GM15510 (cell line): ENCODE results near the gene FMN2.

Experiments used
- POLR2A ChIP-seq: IDR thresholded peaks from 3 replicates; pipeline ENCODE4 v1.6.1; 2011; ENCODE audit warnings: borderline replicate concordance; ENCODE audit not compliant: insufficient read length; ENCODE audit errors: extremely low read depth

Gene FMN2

DNA sequence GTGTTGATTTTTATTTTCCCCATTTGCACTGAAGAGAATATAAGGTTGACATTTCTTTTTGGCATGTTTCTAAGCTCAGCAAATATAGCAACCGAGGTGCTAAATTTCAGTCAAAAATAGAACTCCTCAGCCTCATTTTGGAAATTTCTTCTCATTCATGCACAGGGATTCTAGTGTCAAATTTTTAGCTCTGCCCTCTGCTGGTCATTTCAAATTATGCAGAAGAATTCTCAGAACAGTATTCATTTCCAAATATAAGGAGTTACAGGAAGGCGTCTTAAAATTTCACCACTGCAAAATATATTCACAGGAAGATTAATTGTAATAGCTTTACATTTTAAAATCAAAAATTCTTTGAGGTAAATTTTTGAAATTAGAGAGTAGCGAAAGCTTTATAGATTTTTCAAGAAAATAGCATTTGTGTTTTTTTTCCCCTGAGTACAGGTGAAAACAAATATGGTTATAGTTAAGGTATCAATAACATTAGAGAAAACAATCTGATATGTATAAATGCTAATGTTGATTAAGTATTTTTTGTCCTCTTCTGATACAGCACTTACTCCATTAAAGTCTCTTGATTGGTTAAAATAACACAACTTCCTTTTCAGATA lies 57.9 kb downstream of the FMN2 start:
- TF ChIP-seq POLR2A = no peak

DNA sequence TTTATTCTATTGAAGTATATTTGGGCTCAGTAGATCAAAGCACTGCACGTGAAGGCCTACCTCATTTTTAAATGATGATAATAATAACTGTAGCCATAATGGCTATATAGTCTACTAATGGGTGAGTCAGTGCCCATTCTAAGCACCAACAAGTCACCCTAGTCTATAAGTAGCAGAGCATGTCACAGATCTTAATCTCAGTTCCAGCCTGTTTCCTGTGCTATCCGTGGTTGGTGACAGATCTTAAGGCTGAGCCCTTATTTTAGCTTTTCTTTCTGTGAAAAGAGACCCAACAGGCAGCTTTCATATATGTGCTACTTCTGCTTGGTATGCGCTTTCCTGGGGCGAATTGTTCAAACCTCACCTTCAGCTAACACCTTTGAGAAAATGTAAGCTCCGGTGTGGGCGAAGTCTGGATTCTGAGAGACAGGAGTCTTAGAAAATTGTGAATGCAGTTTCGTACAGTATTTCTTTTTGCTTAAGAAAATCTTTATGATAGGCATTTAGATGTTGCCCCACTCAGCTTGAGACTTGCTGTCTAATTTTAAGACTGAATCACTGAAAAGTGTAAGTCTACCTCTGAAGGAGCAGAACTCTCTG lies 59.6 kb downstream of the FMN2 start:
- TF ChIP-seq POLR2A = no peak

DNA sequence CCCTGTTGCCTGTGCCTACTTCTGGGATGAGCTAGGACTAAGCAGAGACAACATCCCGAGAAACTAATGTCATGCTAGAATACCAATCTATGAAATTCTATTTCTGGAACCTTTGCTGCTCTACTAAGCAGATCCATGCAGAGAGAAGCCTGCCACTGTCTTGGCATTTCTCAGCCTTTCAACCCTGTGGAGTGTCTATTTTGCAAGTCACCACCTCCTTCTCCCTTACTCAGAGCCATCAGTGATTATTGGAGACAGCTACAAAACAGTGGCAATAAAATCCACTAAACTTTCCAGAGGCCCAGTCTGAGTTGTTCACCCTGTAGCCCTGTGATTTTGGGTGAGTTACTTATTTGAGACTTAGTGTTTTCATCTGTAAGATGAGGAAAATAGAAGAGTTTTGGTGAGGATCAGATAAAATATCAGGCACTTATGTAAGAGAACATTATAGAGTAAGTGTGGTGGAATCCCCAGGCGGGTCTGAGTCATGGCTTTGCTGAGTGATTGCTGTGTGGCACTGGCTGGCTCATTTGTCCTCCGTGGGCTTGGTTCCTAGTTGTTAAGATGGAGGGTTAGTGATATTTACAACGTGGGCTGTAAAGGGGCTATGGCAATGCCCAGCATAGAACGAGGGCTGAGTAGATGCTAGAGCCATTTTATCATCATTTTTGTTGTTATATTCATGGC lies 61.1 kb downstream of the FMN2 start:
- no peak for TF ChIP-seq POLR2A

DNA sequence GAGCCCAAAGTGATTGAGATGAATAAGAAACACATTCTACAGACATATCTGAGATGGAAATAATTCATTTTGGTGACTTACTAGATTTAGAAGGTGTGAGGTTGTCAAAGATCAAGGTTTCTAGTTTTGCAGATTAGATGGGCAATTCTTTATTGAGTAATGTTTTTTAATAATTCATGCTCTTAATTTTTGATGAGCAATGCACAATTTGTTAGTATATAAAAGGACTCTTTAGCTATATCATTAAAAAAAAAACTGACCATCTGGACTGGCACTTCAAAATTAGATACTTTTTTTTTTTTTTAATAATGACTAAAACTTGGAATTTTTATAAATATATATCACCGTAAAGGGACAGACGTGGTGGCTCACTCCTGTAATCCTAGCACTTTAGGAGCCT lies 63.9 kb downstream of the FMN2 start:
- TF ChIP-seq POLR2A = no peak

DNA sequence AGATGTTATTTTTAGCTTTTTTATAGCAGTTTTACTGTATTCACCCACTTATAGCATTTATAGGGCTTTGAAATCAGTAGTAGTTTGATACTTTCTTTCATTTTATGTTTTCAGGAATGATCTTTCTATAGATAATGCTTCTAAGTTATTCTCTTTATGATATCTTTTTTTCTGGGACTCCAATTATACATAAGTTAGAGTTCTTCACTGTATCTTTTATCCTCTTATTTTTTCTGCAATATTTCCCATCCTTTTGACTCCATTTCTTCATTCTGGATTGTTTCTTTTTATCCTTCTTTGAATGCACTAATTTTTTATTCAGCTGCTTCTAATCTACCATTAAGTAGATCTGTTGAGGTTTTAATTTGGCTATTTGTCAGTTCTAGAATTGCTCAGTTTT lies 73.1 kb downstream of the FMN2 start:
- TF ChIP-seq POLR2A = no peak

DNA sequence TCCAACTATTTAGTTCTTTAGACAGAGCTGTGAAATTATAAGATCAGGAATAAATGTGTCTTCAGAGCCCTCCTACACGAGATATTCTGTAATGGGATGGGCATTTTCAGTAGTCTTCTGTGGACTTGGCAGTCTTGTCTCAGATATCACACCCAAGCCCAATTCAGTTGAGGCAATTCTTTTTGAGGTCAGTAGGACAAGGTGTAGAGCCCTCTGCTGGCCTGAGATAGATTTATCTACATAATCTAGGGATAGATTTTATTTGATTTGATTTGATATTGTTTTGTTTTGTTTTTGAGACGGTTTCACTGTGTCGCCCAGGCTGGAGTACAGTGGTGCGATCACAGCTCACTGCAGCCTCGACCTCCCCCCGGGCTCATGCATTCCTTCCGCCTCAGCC lies 77.5 kb downstream of the FMN2 start:
- no peak for TF ChIP-seq POLR2A

DNA sequence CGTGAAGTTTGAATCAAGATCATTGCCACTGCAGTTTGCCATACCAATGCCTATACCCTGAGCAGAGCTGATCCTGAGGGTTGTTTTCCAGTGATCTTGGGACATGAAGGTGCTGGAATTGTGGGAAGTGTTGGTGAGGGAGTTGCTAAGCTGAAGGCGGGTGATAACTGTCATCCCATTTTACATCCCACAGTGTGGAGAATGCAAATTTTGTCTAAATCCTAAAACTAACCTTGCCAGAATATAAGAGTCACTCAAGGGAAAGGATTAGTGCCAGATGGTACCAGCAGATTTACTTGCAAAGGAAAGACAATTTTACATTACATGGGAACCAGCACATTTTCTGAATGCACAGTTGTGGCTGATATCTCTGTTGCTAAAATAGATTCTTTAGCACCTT lies 78.6 kb downstream of the FMN2 start:
- TF ChIP-seq POLR2A = no peak

DNA sequence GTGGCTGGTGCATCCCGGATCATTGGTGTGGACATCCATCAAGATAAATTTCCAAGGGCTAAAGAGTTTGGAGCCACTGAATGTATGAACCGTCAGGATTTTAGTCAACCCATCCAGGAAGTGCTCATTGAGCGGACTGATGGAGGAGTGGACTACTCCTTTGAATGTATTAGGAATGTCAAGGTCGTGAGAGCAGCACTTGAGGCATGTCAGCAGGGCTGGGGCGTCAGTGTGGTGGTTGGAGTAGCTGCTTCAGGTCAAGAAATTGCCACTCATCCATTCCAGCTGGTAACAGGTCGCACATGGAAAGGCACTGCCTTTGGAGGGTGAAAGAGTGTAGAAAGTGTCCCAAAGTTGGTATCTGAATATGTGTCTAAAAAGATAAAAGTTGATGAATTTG lies 79.1 kb downstream of the FMN2 start:
- TF ChIP-seq POLR2A = no peak

DNA sequence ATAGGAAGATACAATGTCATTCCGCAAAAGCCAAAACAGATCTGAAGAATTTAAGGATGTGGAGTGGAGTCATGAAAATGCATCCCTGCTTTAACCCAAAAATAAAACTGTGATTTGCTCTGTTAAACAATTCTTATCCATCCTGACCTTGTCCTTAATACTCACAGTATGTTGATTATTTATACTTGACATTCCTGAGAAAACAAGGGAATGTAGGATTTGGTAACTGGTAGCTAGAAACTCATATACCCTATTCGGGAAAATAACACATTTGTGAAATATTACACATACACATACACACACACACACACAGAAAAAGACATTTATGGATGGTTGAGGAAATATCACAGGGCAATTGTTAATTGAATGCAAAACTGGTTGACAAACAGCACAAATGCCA lies 80.2 kb downstream of the FMN2 start:
- TF ChIP-seq POLR2A = no peak

DNA sequence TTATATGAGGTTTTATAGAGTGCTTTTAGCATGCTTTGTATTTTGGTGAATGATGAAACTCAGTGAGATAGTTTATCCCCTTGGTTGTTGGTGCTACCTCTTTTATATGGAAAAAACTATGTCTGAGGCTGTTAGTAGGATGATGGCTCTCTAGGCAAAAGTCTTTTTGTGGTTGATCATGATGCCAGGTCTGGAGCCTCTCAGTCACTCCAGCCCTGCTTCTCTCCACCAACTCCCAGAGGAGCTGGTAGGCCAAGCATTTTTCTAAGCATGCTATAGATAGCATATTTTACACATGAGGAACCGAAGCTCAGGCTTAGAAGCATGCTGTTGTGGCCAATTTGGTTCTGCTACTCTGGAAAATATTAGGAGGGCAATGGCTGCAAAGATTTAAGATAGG lies 82.2 kb downstream of the FMN2 start:
- no peak for TF ChIP-seq POLR2A

DNA sequence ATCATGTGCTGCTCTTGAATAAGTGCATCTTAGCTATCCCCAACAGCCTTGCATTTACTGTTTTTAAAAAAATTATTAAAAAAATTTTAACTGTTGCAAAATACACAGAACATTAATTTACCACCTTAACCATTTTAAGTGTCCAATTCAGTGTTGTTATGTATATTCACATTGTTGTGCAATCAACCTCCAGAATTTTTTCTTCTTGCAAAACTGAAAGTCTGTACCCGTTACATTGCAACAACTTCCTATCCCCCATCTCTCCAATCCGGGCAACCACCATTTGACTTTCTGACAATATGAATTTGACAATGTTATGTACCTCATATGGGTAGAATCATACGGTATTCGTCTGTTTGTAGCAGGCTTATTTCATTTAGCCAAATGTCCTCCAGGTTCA lies 83.1 kb downstream of the FMN2 start:
- TF ChIP-seq POLR2A = no peak

DNA sequence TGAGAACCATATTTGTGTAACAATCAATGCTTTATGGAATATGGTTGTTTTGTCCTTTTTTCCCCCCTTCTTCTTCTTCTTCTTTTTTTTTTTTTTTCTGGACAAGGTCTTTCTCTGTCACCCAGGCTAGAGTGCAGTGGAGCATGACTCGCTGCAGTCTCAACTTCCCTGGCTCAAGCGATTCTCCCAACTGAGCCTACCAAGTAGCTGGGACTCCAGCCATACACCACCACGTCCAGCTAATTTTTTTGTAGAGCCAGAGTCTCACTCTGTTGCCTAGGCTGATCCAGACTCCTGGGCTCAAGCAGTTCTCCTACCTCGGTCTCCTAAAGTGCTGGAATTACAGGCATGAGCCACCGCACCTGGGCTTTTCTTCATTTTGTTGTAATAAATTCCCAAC lies 86.7 kb downstream of the FMN2 start:
- no peak for TF ChIP-seq POLR2A

DNA sequence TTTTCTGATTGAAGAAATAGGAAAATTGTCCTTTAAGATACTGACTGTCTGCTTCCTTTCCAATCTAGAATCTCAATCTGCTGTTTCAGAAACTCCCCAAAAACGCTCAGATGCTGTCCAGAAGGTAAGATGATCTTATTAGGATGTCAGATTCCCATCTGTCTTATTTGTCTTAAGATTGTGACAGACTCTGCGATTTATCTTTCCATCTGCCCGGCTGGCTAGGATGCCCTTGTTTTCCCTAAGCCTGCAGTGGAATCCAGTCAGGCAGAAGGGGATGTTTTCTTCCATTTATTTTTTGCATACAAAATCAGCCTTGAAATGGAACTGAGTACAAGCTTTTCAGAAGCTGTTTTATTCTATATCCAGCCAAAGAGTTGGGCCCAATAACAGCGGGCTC lies 96.5 kb downstream of the FMN2 start:
- no peak for TF ChIP-seq POLR2A

DNA sequence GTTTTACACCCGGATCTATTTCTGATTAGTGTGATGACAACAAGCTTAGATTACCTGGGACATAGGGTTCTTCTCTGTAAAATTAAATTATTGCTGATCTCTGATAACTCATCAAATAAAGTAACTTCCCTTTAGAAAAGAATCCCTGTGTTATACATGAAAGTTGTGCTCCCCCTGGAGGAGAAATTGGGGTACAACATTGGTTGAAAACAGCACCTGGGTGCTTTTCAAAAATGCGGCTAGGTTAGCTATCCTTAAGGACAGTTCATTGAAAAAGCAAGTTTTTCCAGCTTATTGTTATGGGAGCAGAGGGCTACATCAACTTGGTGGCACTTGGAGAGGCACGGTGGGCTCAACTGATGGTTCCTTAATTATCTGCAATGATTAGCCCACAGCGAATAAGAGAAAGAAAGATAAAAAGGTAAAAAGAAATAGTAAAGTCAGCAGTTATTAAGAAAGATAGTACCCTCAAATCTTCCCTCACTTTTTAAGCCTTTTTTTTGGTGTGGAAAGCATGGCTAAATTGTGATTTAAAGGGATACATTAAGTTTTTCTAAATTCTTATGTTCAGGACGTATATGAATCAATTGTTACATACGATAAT lies 97.8 kb downstream of the FMN2 start:
- TF ChIP-seq POLR2A = no peak

DNA sequence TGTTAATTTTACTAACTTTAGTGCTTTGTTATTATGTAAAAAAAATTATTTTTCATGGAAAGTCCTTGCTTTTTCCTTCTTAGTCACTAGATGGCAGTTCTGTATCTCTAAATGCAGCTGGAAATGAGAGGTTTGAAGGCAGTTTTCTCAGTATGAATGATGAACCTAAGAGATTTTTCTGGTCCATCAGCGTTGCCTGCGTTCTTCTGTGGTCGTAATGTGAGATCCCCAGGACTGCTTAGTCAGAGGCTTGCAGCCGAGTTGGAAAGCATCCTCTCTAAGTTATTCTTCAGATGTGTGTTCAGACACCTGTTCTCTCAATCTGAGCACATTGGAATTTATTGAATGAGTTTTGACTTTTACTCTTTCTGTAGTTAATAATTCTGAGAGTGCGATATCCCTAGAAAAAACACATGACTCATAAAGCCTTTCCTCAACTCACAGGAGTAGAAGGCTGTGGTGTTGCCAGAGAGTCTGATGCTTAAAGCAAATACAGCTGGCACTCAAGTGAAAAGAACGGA lies 99.3 kb downstream of the FMN2 start:
- TF ChIP-seq POLR2A = no peak
